ENCODE results near the gene CDH4.

Gene CDH4

DNA sequence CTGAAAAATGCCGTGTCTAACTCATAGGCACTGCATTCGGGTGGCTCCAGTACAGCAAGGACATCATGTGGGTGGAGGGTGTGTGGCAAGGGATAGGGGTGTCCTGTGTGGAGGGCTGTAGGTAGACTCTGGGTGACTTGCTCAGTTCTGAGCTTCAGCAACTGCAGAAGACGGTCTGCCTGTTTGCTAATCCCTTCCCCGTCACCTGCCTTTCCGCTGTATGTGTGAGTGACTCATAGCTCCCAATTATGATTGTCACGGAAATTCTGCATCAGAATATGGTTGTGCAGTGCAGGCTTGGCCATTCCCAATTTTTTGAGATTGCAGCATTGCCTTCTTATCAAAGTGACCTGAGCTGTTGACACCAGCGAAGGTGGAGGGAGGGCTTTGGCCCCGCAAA, 174.3 kb downstream of the CDH4 start:
- H3K4me3 ChIP-seq (ENCODE audit: low read depth, low read length): no peak overlapping the region
- TF ChIP-seq, protein P1, sequence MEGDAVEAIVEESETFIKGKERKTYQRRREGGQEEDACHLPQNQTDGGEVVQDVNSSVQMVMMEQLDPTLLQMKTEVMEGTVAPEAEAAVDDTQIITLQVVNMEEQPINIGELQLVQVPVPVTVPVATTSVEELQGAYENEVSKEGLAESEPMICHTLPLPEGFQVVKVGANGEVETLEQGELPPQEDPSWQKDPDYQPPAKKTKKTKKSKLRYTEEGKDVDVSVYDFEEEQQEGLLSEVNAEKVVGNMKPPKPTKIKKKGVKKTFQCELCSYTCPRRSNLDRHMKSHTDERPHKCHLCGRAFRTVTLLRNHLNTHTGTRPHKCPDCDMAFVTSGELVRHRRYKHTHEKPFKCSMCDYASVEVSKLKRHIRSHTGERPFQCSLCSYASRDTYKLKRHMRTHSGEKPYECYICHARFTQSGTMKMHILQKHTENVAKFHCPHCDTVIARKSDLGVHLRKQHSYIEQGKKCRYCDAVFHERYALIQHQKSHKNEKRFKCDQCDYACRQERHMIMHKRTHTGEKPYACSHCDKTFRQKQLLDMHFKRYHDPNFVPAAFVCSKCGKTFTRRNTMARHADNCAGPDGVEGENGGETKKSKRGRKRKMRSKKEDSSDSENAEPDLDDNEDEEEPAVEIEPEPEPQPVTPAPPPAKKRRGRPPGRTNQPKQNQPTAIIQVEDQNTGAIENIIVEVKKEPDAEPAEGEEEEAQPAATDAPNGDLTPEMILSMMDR (IDR thresholded peaks at IDR 0.05; ENCODE audit: insufficient read depth, low read length, missing control alignments): no peak
- no peak for DNase-seq (ENCODE audit: low read depth, low spot score)
- POLR2A ChIA-PET: interaction anchor here (1.0 kb wide), 1 partner anchor 10 kb away, joined by 3 read pairs; no protein-coding TSS in a partner anchor
- CTCF ChIA-PET: no interaction called here

DNA sequence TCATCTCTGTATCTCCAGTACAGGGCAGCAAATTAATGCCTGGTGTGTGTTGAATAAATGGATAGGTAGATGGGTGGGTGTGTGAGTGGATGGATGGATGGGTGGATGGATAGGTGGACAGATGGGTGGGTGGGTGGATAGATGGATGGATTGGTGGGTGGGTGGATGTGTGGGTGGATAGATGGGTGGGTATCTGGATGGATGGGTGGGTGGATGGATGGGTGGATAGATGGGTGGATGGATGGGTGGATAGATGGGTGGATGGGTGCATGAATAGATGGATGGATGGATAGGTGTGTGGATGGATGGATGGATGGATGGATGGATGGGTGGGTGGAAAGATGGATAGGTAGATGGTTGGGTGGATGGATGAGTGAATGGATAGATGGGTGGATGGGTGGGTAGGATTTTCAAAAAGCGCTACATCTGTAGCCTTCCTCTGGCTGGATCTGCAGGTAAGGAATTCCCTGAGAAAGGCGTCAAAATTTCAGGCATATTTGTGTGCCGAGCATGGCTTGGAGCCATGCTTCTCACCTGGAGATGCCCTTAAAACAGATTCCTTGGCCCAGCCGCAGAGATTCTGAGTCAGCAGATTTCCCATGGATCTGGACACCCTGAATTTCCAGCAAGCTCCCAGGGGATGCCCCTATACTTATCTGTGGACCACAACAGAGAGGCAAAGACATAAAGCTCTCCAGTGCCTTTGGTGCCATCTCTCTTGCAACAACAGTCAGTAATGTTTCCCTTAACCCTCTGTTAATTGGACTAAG, 177.6 kb downstream of the CDH4 start:
- ChIA-PET CTCF (no interaction called here), POLR2A (no interaction called here)
- no peak overlapping the region for H3K4me3 ChIP-seq (ENCODE audit: low read depth, low read length)
- TF ChIP-seq, protein P1 (IDR thresholded peaks at IDR 0.05; ENCODE audit: insufficient read depth, low read length, missing control alignments): no peak
- DNase-seq (ENCODE audit: low read depth, low spot score): no peak

DNA sequence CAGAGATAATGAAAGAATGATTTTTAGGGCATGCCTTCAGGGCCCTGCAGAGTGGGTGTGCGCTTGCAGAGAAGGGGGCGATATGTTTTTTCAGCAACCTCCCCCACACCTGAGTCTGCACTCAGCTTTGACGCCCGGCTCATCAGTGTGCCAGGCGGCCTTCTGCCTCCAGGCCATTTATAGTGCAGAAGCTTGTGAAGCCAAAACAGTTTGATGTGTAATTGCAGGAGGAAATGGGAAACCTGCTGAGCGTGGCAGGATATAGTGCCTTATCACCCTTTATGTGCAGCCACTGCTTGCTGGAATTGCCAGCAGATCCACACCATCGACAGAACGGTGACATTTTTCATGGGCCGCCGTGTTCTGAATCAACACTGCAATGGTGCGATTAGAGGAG, 178.2 kb downstream of the CDH4 start:
- CTCF ChIA-PET: no interaction called here
- H3K4me3 ChIP-seq (ENCODE audit: low read depth, low read length): no peak overlapping the region
- no peak for DNase-seq (ENCODE audit: low read depth, low spot score)
- POLR2A ChIA-PET: no interaction called here
- TF ChIP-seq, protein P1 (IDR thresholded peaks at IDR 0.05; ENCODE audit: insufficient read depth, low read length, missing control alignments): no peak

DNA sequence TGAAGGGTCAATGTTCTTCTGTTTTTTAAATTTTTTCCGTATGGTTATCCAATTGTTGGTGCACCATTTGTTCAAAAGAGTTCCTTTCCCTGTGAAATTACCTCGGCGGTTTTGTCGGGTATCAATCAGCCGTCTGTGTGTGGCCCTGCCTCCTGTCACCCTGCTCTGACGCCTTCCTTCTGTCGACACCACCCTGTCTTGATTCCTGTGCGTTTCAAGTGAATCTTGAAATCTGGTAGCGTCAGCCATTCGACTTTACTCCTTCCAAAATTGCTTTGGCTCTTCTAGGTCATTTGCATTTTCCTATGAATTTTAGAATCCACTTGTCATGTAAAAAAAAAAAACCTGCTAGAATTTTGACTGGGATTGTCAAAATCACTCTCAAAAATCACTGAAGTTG, 181.1 kb downstream of the CDH4 start:
- ChIA-PET POLR2A (no interaction called here), CTCF (no interaction called here)
- TF ChIP-seq, protein P1 (IDR thresholded peaks at IDR 0.05; ENCODE audit: insufficient read depth, low read length, missing control alignments): no peak
- H3K4me3 ChIP-seq (ENCODE audit: low read depth, low read length): no peak overlapping the region
- no peak for DNase-seq (ENCODE audit: low read depth, low spot score)

DNA sequence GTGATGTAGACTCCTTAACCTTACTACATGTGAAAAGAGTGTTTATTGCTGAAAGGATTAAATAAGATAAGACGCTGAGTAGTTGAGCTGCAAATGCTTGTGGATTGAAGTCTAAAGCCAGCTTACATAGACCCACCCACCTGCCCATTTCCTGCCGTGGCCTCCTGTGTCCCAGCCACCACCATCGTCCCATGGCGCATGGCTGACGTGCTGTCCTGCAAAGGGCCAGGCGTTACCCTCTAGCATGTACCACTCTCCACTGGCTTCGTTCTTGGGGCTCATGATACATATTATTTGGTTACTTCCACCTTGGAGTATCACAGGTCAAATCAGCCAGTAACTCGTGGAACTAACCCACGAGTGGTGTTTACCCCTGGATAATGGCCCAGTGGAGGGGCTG, 181.8 kb downstream of the CDH4 start:
- CTCF ChIA-PET: no interaction called here
- H3K4me3 ChIP-seq (ENCODE audit: low read depth, low read length): no peak overlapping the region
- TF ChIP-seq, protein P1 (IDR thresholded peaks at IDR 0.05; ENCODE audit: insufficient read depth, low read length, missing control alignments): no peak
- no peak for DNase-seq (ENCODE audit: low read depth, low spot score)
- POLR2A ChIA-PET: no interaction called here

DNA sequence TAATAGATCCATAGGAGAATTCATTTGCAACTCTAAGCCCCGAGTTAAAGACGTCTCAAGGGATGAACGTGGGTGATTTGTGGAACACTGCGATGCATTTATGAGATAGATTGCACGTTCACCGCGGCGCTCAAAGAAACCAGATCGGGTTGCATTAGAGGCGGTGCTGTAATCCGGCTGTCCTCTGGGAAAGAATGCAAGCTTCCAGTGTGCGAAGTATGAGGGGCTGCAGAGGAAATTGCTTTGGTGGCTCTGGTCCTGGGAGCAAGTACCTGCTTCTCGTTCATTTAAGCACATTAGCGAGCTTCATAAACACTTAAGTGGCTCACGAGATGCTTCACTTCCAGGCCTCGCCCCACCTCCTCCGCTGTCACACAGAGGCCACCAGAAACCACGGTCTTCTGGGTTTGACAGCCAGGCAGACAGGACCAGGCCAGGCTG, 182.3 kb downstream of the CDH4 start:
- POLR2A ChIA-PET: no interaction called here
- TF ChIP-seq, protein P1 (IDR thresholded peaks at IDR 0.05; ENCODE audit: insufficient read depth, low read length, missing control alignments): no peak
- H3K4me3 ChIP-seq (ENCODE audit: low read depth, low read length): no peak overlapping the region
- DNase-seq (ENCODE audit: low read depth, low spot score): no peak
- CTCF ChIA-PET: no interaction called here

Measured in AG04449 (cell line).